OCI-LY3 (cell line): ENCODE results near the gene BAIAP2.

ENCODE experiments used
- H2AFZ ChIP-seq: fragments of 200-600, 300-600 bp; shearing (Covaris generic); 2 replicates; pipeline ENCODE4 v1.6.0; 2014; ENCODE audit warnings: antibody characterized with exemption, low read depth, low read length
- H3K27ac ChIP-seq: fragments of 200-600, 300-600 bp; sonication (generic); 2 replicates; pipeline ENCODE4 v1.5.1; 2014; ENCODE audit warnings: mild to moderate bottlenecking, low read length, moderate library complexity, mixed read lengths
- H3K27me3 ChIP-seq: fragments of 200-600, 300-600 bp; sonication (generic); 2 replicates; pipeline ENCODE4 v1.6.1; 2014; ENCODE audit warnings: low read depth, low read length, mixed read lengths
- H3K36me3 ChIP-seq: fragments of 200-600, 300-600 bp; sonication (generic); replicated peaks from 2 replicates; pipeline ENCODE3; 2014; ENCODE audit warnings: low read depth, low read length, mixed read lengths
- H3K4me1 ChIP-seq: fragments of 300-600, 200-600 bp; sonication (generic); 2 replicates; pipeline ENCODE4 v1.6.1; 2014; ENCODE audit warnings: low read length, mixed read lengths
- H3K4me2 ChIP-seq: fragments of 200-600, 300-600 bp; sonication (generic); 2 replicates; pipeline ENCODE4 v1.6.1; 2014; ENCODE audit warnings: low read length, mixed read lengths
- H3K4me3 ChIP-seq: fragments of 300-600, 200-600 bp; sonication (generic); 2 replicates; pipeline ENCODE4 v1.5.1; 2014; ENCODE audit warnings: antibody characterized with exemption, mild to moderate bottlenecking, low read length, moderate library complexity
- H3K79me2 ChIP-seq: fragments of 300-600, 200-600 bp; shearing (Covaris generic); 2 replicates; pipeline ENCODE4 v1.6.1; 2014; ENCODE audit warnings: mild to moderate bottlenecking, low read length, mixed read lengths
- H3K9ac ChIP-seq: fragments of 300-600, 200-600 bp; shearing (Covaris generic); 2 replicates; pipeline ENCODE4 v1.6.0; 2014; ENCODE audit warnings: mild to moderate bottlenecking, low read length, moderate library complexity
- H3K9me3 ChIP-seq: fragments of 200-600, 300-600 bp; shearing (Covaris generic); 2 replicates; pipeline ENCODE4 v1.6.1; 2014; ENCODE audit warnings: low read length, mixed read lengths; ENCODE audit not compliant: insufficient read depth
- H4K20me1 ChIP-seq: fragments of 200-600, 300-600 bp; sonication (generic); 2 replicates; pipeline ENCODE4 v1.6.1; 2016; ENCODE audit warnings: low read length, mixed read lengths; ENCODE audit not compliant: insufficient read depth
- EZH2phosphoT487 ChIP-seq: fragments of 200-600 bp; shearing (Covaris generic); IDR thresholded peaks from 2 replicates; pipeline ENCODE4 v1.6.1; 2018; ENCODE audit warnings: antibody characterized with exemption, mixed run types, low read depth
- TF ChIP-seq, protein P1 (sequence below): fragments of 200-600, 300-600 bp; sonication (generic); IDR thresholded peaks from 2 replicates; pipeline ENCODE4 v1.5.1; 2014; ENCODE audit warnings: antibody characterized with exemption, low read length, low read depth

Gene BAIAP2

GRCh38 chr17:80992948-80993624, 41.9 kb upstream of the BAIAP2 start:
- Histone ChIP-seq H3K79me2 (peaks cover 9% of the 10 kb centered on the region), H4K20me1 (no peaks in the 10 kb centered on the region), H3K4me1 (peaks cover 12% of the 10 kb centered on the region), H3K27me3 (peaks cover 4% of the 10 kb centered on the region), H3K9ac (peak overlapping the region; percentile 72), H2AFZ (no peak overlapping the region), H3K36me3 (no peaks in the 10 kb centered on the region), H3K9me3 (no peaks in the 10 kb centered on the region), H3K4me3 (peak overlapping the region; percentile 84), H3K27ac (no peak overlapping the region), H3K4me2 (peak overlapping the region; percentile 97)
- no peak for TF ChIP-seq EZH2phosphoT487
- TF ChIP-seq, protein P1, sequence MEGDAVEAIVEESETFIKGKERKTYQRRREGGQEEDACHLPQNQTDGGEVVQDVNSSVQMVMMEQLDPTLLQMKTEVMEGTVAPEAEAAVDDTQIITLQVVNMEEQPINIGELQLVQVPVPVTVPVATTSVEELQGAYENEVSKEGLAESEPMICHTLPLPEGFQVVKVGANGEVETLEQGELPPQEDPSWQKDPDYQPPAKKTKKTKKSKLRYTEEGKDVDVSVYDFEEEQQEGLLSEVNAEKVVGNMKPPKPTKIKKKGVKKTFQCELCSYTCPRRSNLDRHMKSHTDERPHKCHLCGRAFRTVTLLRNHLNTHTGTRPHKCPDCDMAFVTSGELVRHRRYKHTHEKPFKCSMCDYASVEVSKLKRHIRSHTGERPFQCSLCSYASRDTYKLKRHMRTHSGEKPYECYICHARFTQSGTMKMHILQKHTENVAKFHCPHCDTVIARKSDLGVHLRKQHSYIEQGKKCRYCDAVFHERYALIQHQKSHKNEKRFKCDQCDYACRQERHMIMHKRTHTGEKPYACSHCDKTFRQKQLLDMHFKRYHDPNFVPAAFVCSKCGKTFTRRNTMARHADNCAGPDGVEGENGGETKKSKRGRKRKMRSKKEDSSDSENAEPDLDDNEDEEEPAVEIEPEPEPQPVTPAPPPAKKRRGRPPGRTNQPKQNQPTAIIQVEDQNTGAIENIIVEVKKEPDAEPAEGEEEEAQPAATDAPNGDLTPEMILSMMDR = no peak

- no peak overlapping the region for H3K27ac ChIP-seq
- no peaks in the 10 kb centered on the region for H4K20me1 ChIP-seq
- H3K79me2 ChIP-seq = peaks cover 9% of the 10 kb centered on the region
- H2AFZ ChIP-seq = no peak overlapping the region
- no peak overlapping the region for H3K4me3 ChIP-seq
- H3K27me3 ChIP-seq = no peaks in the 10 kb centered on the region
- H3K4me1 ChIP-seq = peaks cover 12% of the 10 kb centered on the region
- H3K36me3 ChIP-seq = no peaks in the 10 kb centered on the region
- no peaks in the 10 kb centered on the region for H3K9me3 ChIP-seq
- H3K9ac ChIP-seq = no peak overlapping the region
- H3K4me2 ChIP-seq = no peak overlapping the region
- TF ChIP-seq, protein P1 = no peak
- TF ChIP-seq EZH2phosphoT487 = no peak
These were observed 39.8 kb upstream of the BAIAP2 start for GRCh38 chr17:80995131-80995530.

GRCh38 chr17:80996422-80997305, 38.3 kb upstream of the BAIAP2 start:
- Histone ChIP-seq H3K4me3 (no peak overlapping the region), H3K36me3 (no peaks in the 10 kb centered on the region), H3K27me3 (no peaks in the 10 kb centered on the region), H3K4me2 (no peak overlapping the region), H3K79me2 (peaks cover 9% of the 10 kb centered on the region), H2AFZ (no peak overlapping the region), H3K4me1 (peaks cover 8% of the 10 kb centered on the region), H3K9ac (no peak overlapping the region), H3K9me3 (no peaks in the 10 kb centered on the region), H3K27ac (no peak overlapping the region), H4K20me1 (no peaks in the 10 kb centered on the region)
- TF ChIP-seq, protein P1 = peak; percentile 10; the same call in 1 of the 2 replicates
- TF ChIP-seq EZH2phosphoT487 = no peak

DNA sequence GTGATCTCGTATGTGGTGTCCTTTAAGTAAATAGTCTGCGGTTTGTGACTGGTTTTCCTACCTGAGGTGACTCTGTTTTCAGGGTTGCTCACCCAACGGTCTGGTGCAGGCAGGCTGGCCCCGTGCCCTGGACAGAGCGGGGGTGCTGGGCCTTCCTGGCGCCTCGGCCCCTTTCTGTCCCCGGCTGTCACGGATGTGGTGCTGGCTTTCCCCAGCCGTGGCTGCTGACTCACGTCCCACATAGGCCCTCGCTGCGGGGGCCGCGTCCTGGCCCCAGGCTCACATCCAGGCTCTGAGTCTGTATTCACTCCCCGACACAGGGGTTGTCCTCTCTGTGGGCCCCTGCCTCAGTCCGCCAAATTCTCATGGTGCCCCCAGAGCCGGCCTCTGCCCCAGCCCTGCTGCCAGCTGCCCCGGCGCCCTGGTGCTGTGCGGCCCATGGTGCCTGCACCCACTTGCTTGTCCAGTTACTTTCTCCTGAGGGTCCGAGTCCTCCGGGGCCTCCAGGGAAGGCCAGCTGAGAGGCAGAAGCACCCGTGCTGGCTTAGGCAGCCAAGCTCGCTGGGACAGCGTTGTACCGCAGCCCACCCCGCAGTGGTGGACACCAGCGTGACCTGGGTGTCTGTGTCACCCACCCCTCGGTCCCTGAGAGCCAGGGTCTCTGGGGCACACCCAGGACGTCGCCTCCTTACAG, 37.4 kb upstream of the BAIAP2 start:
- Histone ChIP-seq H3K4me2 (no peak overlapping the region), H3K9ac (no peak overlapping the region), H3K4me3 (no peak overlapping the region), H3K4me1 (peaks cover 8% of the 10 kb centered on the region), H3K36me3 (no peaks in the 10 kb centered on the region), H2AFZ (no peak overlapping the region), H3K79me2 (peaks cover 5% of the 10 kb centered on the region), H3K27ac (no peak overlapping the region), H3K9me3 (no peaks in the 10 kb centered on the region), H4K20me1 (no peaks in the 10 kb centered on the region), H3K27me3 (no peaks in the 10 kb centered on the region)
- no peak for TF ChIP-seq EZH2phosphoT487
- TF ChIP-seq, protein P1 = no peak
